Astrocyte (in vitro differentiated cells and primary cell): ENCODE data around the gene PKD1L1. TPM values are rescaled to one million over a fixed set of nuclear protein-coding genes. Genes with fewer than 3 reads are reported as not detected.
A peak's percentile ranks its signal among the peaks of the same experiment; 100 is the strongest.

Experiments
- DNase-seq: peaks from one replicate; pipeline ENCODE4 v3.0.0-alpha.2; 2010; ENCODE audit warnings: low read depth
- FAIRE-seq: peaks from 2 replicates; lab custom pipeline; 2011; peaks lifted over from hg19 to GRCh38; lab: Jason Lieb, UNC
- H2AFZ ChIP-seq: 2 replicates; pipeline ENCODE4 v1.6.0; 2012; ENCODE audit warnings: low read depth, low read length, inconsistent platforms
- H3K27ac ChIP-seq: 2 replicates; pipeline ENCODE4 v1.5.1; 2011; ENCODE audit warnings: low read depth, low read length, inconsistent platforms
- H3K27me3 ChIP-seq: 2 replicates; pipeline ENCODE4 v1.6.0; 2011; ENCODE audit warnings: low read length, inconsistent platforms; ENCODE audit not compliant: insufficient read depth
- H3K36me3 ChIP-seq: 2 replicates; pipeline ENCODE4 v1.5.1; 2011; ENCODE audit warnings: low read length, inconsistent platforms; ENCODE audit not compliant: insufficient read depth
- H3K4me1 ChIP-seq: 2 replicates; pipeline ENCODE4 v1.5.1; 2011; ENCODE audit warnings: low read length, inconsistent platforms; ENCODE audit not compliant: insufficient read depth
- H3K4me2 ChIP-seq: 2 replicates; pipeline ENCODE4 v1.6.0; 2012; ENCODE audit warnings: low read length, inconsistent platforms
- H3K4me3 ChIP-seq: 2 replicates; pipeline ENCODE4 v1.5.1; 2011; ENCODE audit warnings: low read depth, mild to moderate bottlenecking, low read length, inconsistent platforms; ENCODE audit not compliant: insufficient read depth
- H3K79me2 ChIP-seq: 2 replicates; pipeline ENCODE4 v1.6.0; 2012; ENCODE audit warnings: mild to moderate bottlenecking, low read length, inconsistent platforms; ENCODE audit not compliant: insufficient read depth
- H3K9ac ChIP-seq: 2 replicates; pipeline ENCODE4 v1.6.0; 2012; ENCODE audit warnings: mild to moderate bottlenecking, low read length, inconsistent platforms
- H3K9me3 ChIP-seq: 2 replicates; pipeline ENCODE4 v1.5.1; 2012; ENCODE audit warnings: low read depth, mild to moderate bottlenecking, low read length, inconsistent platforms; ENCODE audit not compliant: insufficient read depth
- H4K20me1 ChIP-seq: 2 replicates; pipeline ENCODE4 v1.6.0; 2012; ENCODE audit warnings: low read length, inconsistent platforms; ENCODE audit not compliant: insufficient read depth
- H3K27ac Mint-ChIP-seq: one replicate; pipeline ENCODE4 v1.8.0; 2021; ENCODE audit warnings: mild to moderate bottlenecking, mixed read lengths; ENCODE audit not compliant: unreplicated experiment
- H3K27me3 Mint-ChIP-seq: one replicate; pipeline ENCODE4 v1.8.0; 2021; ENCODE audit warnings: low read depth, mixed read lengths; ENCODE audit not compliant: unreplicated experiment
- H3K36me3 Mint-ChIP-seq: one replicate; pipeline ENCODE4 v1.8.0; 2021; ENCODE audit warnings: low read depth, mixed read lengths; ENCODE audit not compliant: unreplicated experiment
- H3K4me1 Mint-ChIP-seq: one replicate; pipeline ENCODE4 v1.8.0; 2021; ENCODE audit warnings: low read depth, mixed read lengths; ENCODE audit not compliant: unreplicated experiment
- H3K4me3 Mint-ChIP-seq: one replicate; pipeline ENCODE4 v1.8.0; 2021; ENCODE audit warnings: mild to moderate bottlenecking, moderate library complexity, mixed read lengths; ENCODE audit not compliant: unreplicated experiment
- H3K9me3 Mint-ChIP-seq: one replicate; pipeline ENCODE4 v1.8.0; 2021; ENCODE audit warnings: mild to moderate bottlenecking, mixed read lengths; ENCODE audit not compliant: unreplicated experiment
- EZH2 ChIP-seq: IDR thresholded peaks from 2 replicates; pipeline ENCODE4 v1.6.1; 2012; ENCODE audit warnings: mild to moderate bottlenecking, low read length, inconsistent platforms; ENCODE audit not compliant: insufficient read depth
- total RNA-seq: library from RNA; stranded (reverse); gene quantifications from 2 replicates; pipeline ENCODE4 v1.2.1, GENCODE V29; 2021
- TF ChIP-seq, protein P1 (sequence below): IDR thresholded peaks from 2 replicates; pipeline ENCODE4 v1.5.1; 2011; ENCODE audit warnings: low read depth, mild to moderate bottlenecking, inconsistent platforms, low read length, moderate library complexity; ENCODE audit not compliant: insufficient read depth

Gene PKD1L1
- total RNA-seq, 1 donor from 2014 or later = 0.39 TPM

DNA sequence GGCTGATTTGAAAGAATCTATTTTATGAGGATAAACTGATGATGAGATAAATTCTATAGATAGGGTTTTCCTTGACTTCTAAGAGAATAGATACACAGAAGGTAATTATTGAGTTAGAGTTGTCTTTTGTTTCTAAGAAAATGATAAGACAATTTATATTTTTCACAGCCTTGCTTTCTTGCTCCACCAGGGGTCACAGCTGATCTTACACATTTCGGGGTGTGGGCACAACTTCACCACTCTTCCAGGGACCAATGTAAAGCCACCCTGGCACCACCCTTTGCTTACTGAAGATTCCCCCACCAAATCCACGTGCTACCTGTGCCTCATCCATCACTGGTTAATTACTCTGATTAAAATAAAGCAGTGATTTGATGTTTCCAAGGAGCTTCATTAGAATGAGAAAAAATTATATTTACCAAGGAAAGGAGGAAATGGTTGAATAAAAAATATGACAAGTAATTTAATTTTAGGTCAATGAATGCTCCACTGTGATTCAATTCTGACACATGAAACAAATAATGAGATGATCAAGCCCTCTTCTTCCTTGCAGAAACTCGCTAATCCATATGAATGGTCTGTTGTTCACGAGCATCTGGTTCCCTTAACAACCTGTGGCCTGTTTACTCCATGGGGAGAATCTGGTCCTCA lies 189.1 kb downstream of the PKD1L1 start:
- no peak for TF ChIP-seq EZH2
- TF ChIP-seq, protein P1, sequence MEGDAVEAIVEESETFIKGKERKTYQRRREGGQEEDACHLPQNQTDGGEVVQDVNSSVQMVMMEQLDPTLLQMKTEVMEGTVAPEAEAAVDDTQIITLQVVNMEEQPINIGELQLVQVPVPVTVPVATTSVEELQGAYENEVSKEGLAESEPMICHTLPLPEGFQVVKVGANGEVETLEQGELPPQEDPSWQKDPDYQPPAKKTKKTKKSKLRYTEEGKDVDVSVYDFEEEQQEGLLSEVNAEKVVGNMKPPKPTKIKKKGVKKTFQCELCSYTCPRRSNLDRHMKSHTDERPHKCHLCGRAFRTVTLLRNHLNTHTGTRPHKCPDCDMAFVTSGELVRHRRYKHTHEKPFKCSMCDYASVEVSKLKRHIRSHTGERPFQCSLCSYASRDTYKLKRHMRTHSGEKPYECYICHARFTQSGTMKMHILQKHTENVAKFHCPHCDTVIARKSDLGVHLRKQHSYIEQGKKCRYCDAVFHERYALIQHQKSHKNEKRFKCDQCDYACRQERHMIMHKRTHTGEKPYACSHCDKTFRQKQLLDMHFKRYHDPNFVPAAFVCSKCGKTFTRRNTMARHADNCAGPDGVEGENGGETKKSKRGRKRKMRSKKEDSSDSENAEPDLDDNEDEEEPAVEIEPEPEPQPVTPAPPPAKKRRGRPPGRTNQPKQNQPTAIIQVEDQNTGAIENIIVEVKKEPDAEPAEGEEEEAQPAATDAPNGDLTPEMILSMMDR = peak; percentile 20
- H3K4me3 ChIP-seq = no peak overlapping the region
- H3K27ac ChIP-seq = no peak overlapping the region
- no peaks in the 10 kb centered on the region for H3K27me3 Mint-ChIP-seq
- H4K20me1 ChIP-seq = no peaks in the 10 kb centered on the region
- no peak overlapping the region for H3K4me3 Mint-ChIP-seq
- peak overlapping the region; percentile 91 for H3K27ac Mint-ChIP-seq
- H3K4me1 ChIP-seq = peaks cover 34% of the 10 kb centered on the region
- H3K9me3 Mint-ChIP-seq = peaks cover 3% of the 10 kb centered on the region
- H3K4me2 ChIP-seq = no peak overlapping the region
- H3K79me2 ChIP-seq = no peaks in the 10 kb centered on the region
- H3K4me1 Mint-ChIP-seq = peaks cover 33% of the 10 kb centered on the region
- H3K9me3 ChIP-seq = no peaks in the 10 kb centered on the region
- no peaks in the 10 kb centered on the region for H3K36me3 Mint-ChIP-seq
- DNase-seq (no peak), FAIRE-seq (no peak)
- no peak overlapping the region for H2AFZ ChIP-seq
- H3K36me3 ChIP-seq = no peaks in the 10 kb centered on the region
- peak overlapping the region; percentile 49 for H3K9ac ChIP-seq
- H3K27me3 ChIP-seq = no peaks in the 10 kb centered on the region

DNA sequence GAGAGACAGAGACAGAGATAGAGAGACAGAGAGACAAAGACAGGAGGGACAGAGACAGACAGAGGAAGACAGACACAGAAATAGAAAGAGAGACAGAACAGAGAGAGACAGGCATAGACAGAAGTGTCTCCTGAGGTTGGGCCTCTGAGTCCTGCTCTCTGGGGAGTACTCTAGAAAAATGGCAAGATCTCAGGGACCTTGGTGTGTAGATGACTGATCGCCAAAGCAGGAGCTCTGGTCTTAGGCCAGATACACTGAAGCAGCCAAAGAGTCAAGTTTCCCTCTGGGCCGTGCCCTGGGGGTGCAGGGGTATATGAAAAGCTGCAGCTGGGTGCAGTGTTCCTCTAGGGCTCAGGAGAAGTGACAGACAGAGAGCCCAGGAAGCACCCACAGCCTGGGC lies 189.7 kb downstream of the PKD1L1 start:
- TF ChIP-seq, protein P1 = no peak
- TF ChIP-seq EZH2 = no peak
- H3K9me3 ChIP-seq = no peaks in the 10 kb centered on the region
- H3K27me3 ChIP-seq = no peaks in the 10 kb centered on the region
- no peaks in the 10 kb centered on the region for H3K27me3 Mint-ChIP-seq
- H3K36me3 Mint-ChIP-seq = no peaks in the 10 kb centered on the region
- H3K27ac ChIP-seq = peak overlapping the region; percentile 33
- no peaks in the 10 kb centered on the region for H3K36me3 ChIP-seq
- H3K4me2 ChIP-seq = peak overlapping the region; percentile 50
- FAIRE-seq (no peak), DNase-seq (peak; percentile 46)
- peaks cover 32% of the 10 kb centered on the region for H3K4me1 Mint-ChIP-seq
- H3K4me3 Mint-ChIP-seq = no peak overlapping the region
- no peaks in the 10 kb centered on the region for H3K79me2 ChIP-seq
- H3K4me1 ChIP-seq = peaks cover 28% of the 10 kb centered on the region
- H3K9ac ChIP-seq = peak overlapping the region; percentile 49
- H3K4me3 ChIP-seq = no peak overlapping the region
- H2AFZ ChIP-seq = peak overlapping the region; percentile 11
- H3K9me3 Mint-ChIP-seq = peaks cover 3% of the 10 kb centered on the region
- peak overlapping the region; percentile 91 for H3K27ac Mint-ChIP-seq
- no peaks in the 10 kb centered on the region for H4K20me1 ChIP-seq

DNA sequence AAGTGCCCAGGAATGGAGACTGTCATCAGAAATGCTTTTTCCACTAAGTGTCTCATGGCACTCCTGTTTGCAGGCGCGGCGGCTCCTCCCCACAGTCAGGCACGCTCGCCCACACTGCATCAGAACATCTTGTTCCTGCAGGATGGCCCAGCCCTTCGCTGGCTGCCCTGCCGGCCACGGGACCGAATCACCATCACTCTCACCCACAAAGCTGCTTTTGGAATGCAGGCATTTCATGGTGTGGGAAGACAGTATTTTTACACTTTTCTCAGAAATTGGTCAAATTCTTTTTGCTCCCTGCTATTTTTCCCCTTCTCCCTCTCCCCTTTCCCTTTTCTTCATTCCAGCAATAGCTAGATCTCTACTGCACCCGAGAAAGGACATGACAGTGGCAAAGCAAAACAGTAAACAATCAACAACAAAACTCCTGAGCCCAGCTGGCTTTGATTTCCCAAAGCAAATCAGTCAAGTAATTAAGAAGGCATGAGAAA lies 190.3 kb downstream of the PKD1L1 start:
- no peaks in the 10 kb centered on the region for H3K79me2 ChIP-seq
- H3K4me2 ChIP-seq = peak overlapping the region; percentile 50
- Mint-ChIP-seq H3K27ac (peak overlapping the region; percentile 91), H3K36me3 (no peaks in the 10 kb centered on the region), H3K4me1 (peaks cover 26% of the 10 kb centered on the region), H3K4me3 (no peak overlapping the region), H3K27me3 (no peaks in the 10 kb centered on the region), H3K9me3 (peaks cover 3% of the 10 kb centered on the region)
- H3K9ac ChIP-seq = peak overlapping the region; percentile 49
- no peak overlapping the region for H3K4me3 ChIP-seq
- no peaks in the 10 kb centered on the region for H4K20me1 ChIP-seq
- H3K9me3 ChIP-seq = no peaks in the 10 kb centered on the region
- TF ChIP-seq EZH2 = no peak
- TF ChIP-seq, protein P1 = no peak
- DNase-seq (peak; percentile 89), FAIRE-seq (no peak)
- H3K27me3 ChIP-seq = no peaks in the 10 kb centered on the region
- H3K4me1 ChIP-seq = peaks cover 22% of the 10 kb centered on the region
- peak overlapping the region; percentile 11 for H2AFZ ChIP-seq
- peak overlapping the region; percentile 33 for H3K27ac ChIP-seq
- no peaks in the 10 kb centered on the region for H3K36me3 ChIP-seq
